IMR-90 (cell line): ENCODE results near the gene RELCH.
"Not testable (repeated sequence)": the region's sequence is repeated elsewhere in the genome, so short reads cannot be mapped to it uniquely, and the experiment has no call there.

ENCODE experiments used
- CEBPB ChIP-seq: IDR thresholded peaks from 2 replicates; pipeline ENCODE4 v1.6.1; 2012; ENCODE audit warnings: low read depth, low read length, improper control_type of control experiment
- CHD1 ChIP-seq: IDR thresholded peaks from 2 replicates; pipeline ENCODE4 v1.6.1; 2012; ENCODE audit warnings: low read depth, low read length, improper control_type of control experiment
- CTCF ChIP-seq: conservative IDR thresholded peaks from 2 replicates; pipeline ENCODE4 v1.5.1; 2012; ENCODE audit warnings: mild to moderate bottlenecking, low read depth, low read length, improper control_type of control experiment
- ELK1 ChIP-seq: fragments of 150-350 bp; IDR thresholded peaks from 2 replicates; pipeline ENCODE4 v1.6.1; 2016; ENCODE audit warnings: low read depth, mild to moderate bottlenecking, low read length, moderate library complexity, borderline replicate concordance
- MAFK ChIP-seq: IDR thresholded peaks from 2 replicates; pipeline ENCODE4 v1.6.1; 2012; ENCODE audit warnings: low read depth, low read length, improper control_type of control experiment
- MXI1 ChIP-seq: IDR thresholded peaks from 2 replicates; pipeline ENCODE4 v1.6.1; 2012; ENCODE audit warnings: low read depth, mild to moderate bottlenecking, low read length, moderate library complexity, borderline replicate concordance
- POLR2A ChIP-seq: IDR thresholded peaks from 2 replicates; pipeline ENCODE4 v1.6.1; 2012; ENCODE audit warnings: mild to moderate bottlenecking, low read depth, low read length
- RAD21 ChIP-seq: IDR thresholded peaks from 2 replicates; pipeline ENCODE4 v1.6.1; 2012; ENCODE audit warnings: low read length, improper control_type of control experiment
- RFX5 ChIP-seq: IDR thresholded peaks from 2 replicates; pipeline ENCODE4 v1.8.0; 2012; ENCODE audit warnings: low read depth, mild to moderate bottlenecking, low read length, moderate library complexity
- SMC3 ChIP-seq: fragments of 150-350 bp; IDR thresholded peaks from 2 replicates; pipeline ENCODE4 v1.6.1; 2016; ENCODE audit warnings: low read depth, mild to moderate bottlenecking, antibody characterized with exemption, low read length, moderate library complexity
- USF2 ChIP-seq: fragments of 150-350 bp; IDR thresholded peaks from 2 replicates; pipeline ENCODE4 v1.6.1; 2017; ENCODE audit warnings: mild to moderate bottlenecking, antibody characterized with exemption, low read length, low read depth

- TF ChIP-seq MAFK, CTCF, RFX5, ELK1, MXI1, RAD21, SMC3, CEBPB, POLR2A, USF2, CHD1: not testable (repeated sequence)
Observed at GRCh38 chr18:62166524-62166923, 20.5 kb upstream of the RELCH start.
